Effector memory CD4-positive, alpha-beta T cell (primary cell): ENCODE data around the gene TEAD3.
A peak's percentile ranks its signal among the peaks of the same experiment; 100 is the strongest.

Experiments used
- DNase-seq, 3 donors: peaks; one replicate each; pipeline ENCODE4 v3.0.0-alpha.2; 2020
- H3K27ac ChIP-seq: 2 replicates; pipeline ENCODE4 v1.7.0; 2013; ENCODE audit warnings: mild to moderate bottlenecking, low read length, moderate library complexity; ENCODE audit not compliant: insufficient read depth, poor library complexity, severe bottlenecking
- H3K27me3 ChIP-seq: replicated peaks from 2 replicates; pipeline ENCODE4 v1.7.0; 2013; ENCODE audit warnings: mild to moderate bottlenecking, low read length; ENCODE audit not compliant: insufficient read depth, control insufficient read depth, poor library complexity, severe bottlenecking
- H3K36me3 ChIP-seq: 2 replicates; pipeline ENCODE4 v1.7.0; 2013; ENCODE audit warnings: mild to moderate bottlenecking, low read length, moderate library complexity; ENCODE audit not compliant: control insufficient read depth, insufficient read depth
- H3K4me1 ChIP-seq: 2 replicates; pipeline ENCODE4 v1.7.0; 2013; ENCODE audit warnings: low read length, mild to moderate bottlenecking; ENCODE audit not compliant: control insufficient read depth, insufficient read depth, poor library complexity, severe bottlenecking
- H3K4me3 ChIP-seq: 2 replicates; pipeline ENCODE4 v1.7.0; 2013; ENCODE audit warnings: low read length, low read depth, mild to moderate bottlenecking; ENCODE audit not compliant: insufficient read depth, poor library complexity, severe bottlenecking
- H3K9me3 ChIP-seq: 2 replicates; pipeline ENCODE4 v1.7.0; 2013; ENCODE audit warnings: mild to moderate bottlenecking, low read length, moderate library complexity; ENCODE audit not compliant: control insufficient read depth

Gene TEAD3

DNA sequence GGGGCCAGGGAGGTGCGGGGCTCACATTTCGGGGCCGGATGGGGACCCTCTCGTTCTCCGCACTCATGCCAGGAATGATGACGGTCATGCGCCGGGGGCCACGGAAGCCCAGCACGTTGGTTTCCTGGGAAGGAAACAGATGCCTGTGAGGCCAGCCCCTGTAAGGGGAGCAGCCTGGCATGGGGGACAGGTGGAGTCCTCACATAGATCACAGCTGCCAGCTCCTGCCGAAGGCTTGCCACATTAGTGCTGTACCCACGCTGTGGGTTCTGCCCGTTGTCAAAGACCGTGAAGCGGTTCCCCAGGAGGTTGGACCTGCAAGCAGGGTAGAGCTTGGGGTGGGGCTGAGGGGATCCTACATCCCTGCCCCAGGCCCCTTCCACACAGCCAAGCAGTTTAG is 6.7 kb upstream of the TEAD3 start:
- Histone ChIP-seq H3K9me3 (no peaks in the 10 kb centered on the region), H3K4me1 (no peaks in the 10 kb centered on the region), H3K27me3 (no peaks in the 10 kb centered on the region), H3K4me3 (no peak overlapping the region), H3K36me3 (no peaks in the 10 kb centered on the region), H3K27ac (no peak overlapping the region)
- DNase-seq: no peak

DNA sequence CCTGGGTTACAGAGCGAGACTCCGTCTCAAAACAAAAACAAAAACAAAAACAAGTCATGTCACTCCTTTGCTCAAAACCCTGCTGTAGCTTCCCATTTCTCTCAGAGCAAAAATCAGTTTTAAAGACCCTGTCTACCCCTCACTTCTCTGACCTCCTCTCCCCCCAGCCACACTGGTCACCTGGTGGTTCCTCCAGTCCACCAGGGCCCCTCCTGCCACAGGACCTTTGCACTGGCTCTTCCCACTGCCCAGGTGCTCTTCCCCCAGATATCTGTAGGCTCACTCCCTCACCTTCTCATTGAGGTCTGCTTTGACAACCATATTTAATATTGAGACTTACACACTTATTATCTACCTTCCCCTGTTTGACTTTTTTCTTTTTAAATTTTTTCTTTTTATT is 4.9 kb upstream of the TEAD3 start:
- H3K9me3 ChIP-seq: no peaks in the 10 kb centered on the region
- H3K4me3 ChIP-seq: no peak overlapping the region
- H3K36me3 ChIP-seq: no peaks in the 10 kb centered on the region
- peaks cover 10% of the 10 kb centered on the region for H3K4me1 ChIP-seq
- no peak overlapping the region for H3K27ac ChIP-seq
- no peaks in the 10 kb centered on the region for H3K27me3 ChIP-seq
- DNase-seq: no peak

DNA sequence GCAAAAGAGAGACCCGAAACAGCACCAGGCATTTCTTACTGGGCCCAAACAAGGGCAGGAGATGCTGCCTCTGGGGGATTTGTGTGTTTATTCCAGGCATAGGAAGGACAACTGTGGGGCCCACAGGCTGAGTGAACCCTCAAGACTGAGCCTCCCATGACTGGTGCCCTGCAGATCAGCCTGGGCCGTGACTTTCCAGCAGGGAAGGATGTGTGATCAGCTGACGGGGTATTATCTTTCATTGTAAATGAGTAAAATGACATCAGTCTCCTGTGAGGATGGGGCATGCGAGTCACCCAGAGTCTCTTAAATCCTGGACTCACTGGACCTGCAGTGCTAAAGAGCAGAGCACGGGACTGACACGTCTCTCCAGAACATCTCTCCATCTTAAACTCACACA is 3.9 kb upstream of the TEAD3 start:
- H3K27ac ChIP-seq: no peak overlapping the region
- H3K9me3 ChIP-seq: no peaks in the 10 kb centered on the region
- peaks cover 10% of the 10 kb centered on the region for H3K4me1 ChIP-seq
- no peaks in the 10 kb centered on the region for H3K27me3 ChIP-seq
- H3K36me3 ChIP-seq: no peaks in the 10 kb centered on the region
- no peak for DNase-seq
- no peak overlapping the region for H3K4me3 ChIP-seq

DNA sequence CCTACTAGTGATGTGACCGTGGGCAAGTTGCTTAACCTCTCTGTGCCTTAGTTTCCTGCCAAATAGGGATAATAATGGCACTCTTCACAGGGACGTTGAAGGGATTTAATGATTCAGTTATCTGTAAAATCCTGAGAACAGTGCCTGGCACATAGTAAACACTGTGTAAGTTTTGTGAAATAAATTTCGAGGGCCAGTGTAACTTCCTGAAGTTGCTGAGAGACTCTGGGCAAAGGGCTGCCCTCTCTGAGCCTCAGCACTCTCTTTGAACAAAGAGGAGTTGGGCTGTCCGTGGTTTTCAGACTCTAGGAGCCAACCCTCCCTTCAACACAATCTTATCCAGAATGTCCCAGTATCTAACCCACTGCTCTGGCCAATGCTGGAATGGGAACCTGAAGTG is 2.5 kb upstream of the TEAD3 start:
- H3K9me3 ChIP-seq: no peaks in the 10 kb centered on the region
- H3K27me3 ChIP-seq: no peaks in the 10 kb centered on the region
- H3K27ac ChIP-seq: no peak overlapping the region

DNA sequence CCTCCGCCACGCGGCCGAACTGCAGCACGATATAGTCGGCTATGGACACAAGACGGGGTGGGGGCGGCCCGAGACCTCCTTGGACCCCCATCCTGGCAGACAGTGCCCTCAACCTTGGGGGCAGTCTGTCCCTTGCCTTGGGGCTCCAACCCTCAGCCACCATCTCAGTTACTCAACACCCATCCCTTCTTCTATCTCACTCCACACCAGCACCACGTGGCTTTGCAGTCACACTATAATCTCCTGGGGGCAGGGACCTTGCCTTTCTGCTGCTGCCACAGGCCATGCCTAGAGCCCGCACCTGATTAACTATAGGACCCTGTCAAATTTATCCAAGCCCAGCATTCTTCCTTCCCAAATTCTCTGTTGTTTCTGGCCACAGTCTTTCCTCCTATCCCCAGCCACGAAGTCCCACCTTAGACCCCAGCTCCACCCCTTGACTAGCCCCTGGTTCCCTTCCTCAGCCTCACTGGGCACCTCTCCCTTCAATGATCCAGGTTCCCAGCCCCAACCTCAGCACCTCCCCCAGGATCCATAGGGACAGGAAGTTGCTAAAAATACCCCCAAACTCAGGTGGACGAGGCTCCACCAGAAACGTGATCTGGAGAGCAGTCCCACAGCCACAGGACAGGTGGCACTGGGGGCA is 1.7 kb upstream of the TEAD3 start:
- H3K4me1 ChIP-seq: peaks cover 10% of the 10 kb centered on the region
- peak overlapping the region; percentile 87 for H3K4me3 ChIP-seq
- H3K27ac ChIP-seq: no peak overlapping the region
- no peaks in the 10 kb centered on the region for H3K27me3 ChIP-seq
- H3K36me3 ChIP-seq: no peaks in the 10 kb centered on the region
- no peaks in the 10 kb centered on the region for H3K9me3 ChIP-seq
- DNase-seq: no peak

More for the DNA sequence above, 2.5 kb upstream of the TEAD3 start:
- Histone ChIP-seq H3K36me3 (no peaks in the 10 kb centered on the region), H3K4me1 (peaks cover 10% of the 10 kb centered on the region), H3K4me3 (no peak overlapping the region)
- DNase-seq: no peak

DNA sequence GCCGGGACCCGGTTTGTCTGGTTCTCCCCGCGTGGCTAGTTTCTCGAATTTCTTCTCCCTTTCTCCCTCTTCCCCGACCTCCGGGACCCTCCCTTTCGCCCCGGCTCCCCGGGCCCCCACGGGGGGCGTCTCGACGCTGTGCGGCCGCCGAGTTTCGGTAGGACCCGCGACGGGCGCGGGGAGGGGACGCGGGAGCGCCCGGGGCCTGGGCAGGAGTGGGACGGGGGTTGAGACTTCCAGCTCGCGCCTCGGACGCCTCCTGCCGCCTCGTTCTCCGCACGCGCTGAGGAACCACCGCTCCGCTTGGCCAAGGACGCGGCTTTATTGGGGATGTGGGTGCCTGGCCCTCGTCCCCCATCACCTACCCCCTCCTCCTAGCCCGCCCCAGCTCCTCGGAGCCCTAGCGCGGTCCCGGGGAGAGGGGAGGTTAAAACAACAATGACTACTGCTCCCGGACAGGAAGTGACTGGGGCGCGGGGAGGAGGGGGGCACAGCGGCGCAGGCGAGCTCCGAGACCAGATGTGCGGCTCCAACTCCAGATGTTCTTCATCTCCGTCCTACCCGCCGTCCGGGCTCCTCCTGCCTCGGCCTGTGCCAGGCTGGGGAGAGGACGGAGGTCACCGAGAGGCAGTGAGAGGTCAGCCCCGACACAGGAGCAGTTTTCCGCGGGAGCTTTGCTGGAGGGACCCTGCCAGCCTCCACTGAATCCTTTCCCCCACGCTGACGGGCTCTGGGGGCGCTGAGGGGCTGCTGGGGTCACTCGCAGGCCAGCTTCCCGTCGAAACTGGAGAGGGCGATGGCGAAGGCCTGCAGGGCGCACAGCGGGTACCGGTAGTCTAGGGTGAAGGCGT is 917 bp upstream of the TEAD3 start:
- Histone ChIP-seq H3K9me3 (no peaks in the 10 kb centered on the region), H3K36me3 (no peaks in the 10 kb centered on the region), H3K4me1 (peaks cover 10% of the 10 kb centered on the region), H3K27ac (no peak overlapping the region), H3K27me3 (no peaks in the 10 kb centered on the region), H3K4me3 (peak overlapping the region; percentile 87)
- DNase-seq: peak; percentile 14 to 23 (median 15)

DNA sequence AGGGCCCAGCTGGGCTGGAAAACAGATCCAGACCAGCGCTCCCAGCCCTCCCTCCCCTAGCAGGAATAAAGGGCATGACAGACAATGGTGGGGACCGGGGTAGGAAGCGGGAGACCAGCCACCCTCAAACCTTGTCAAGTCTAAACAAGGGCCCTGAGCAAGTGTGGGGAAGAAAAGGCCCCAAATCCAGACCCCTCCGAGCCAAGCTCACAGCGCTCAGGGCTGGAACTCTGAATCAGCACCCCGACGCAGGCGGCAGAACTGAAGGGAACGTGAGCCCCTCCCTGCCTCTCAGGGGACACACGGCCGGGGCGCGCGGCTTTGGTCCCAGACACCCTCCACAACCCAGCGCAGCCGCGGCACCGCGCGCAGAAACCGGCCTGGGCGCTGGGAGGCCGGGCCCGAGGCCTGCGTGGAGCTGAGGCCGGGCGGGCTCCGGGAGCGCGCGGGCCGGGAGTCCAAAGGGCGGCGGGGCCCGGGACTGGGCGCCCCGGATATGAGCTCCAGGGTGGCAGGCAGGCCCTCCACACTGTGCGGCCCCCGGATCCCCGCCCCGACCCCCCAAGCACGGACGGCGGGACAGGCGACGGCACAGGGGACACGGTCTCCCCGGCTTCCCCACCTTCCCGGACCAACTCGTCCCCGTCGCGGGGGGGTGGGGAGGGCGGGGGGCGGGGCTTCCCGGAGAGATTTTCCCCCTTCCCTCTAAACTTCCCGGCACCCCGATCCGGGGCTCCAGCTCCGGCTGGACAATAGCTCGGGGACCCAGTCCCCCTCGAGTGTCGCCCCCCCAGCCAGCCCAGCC is 641 bp downstream of the TEAD3 start:
- Histone ChIP-seq H3K4me1 (peaks cover 10% of the 10 kb centered on the region), H3K27ac (no peak overlapping the region), H3K27me3 (no peaks in the 10 kb centered on the region)

DNA sequence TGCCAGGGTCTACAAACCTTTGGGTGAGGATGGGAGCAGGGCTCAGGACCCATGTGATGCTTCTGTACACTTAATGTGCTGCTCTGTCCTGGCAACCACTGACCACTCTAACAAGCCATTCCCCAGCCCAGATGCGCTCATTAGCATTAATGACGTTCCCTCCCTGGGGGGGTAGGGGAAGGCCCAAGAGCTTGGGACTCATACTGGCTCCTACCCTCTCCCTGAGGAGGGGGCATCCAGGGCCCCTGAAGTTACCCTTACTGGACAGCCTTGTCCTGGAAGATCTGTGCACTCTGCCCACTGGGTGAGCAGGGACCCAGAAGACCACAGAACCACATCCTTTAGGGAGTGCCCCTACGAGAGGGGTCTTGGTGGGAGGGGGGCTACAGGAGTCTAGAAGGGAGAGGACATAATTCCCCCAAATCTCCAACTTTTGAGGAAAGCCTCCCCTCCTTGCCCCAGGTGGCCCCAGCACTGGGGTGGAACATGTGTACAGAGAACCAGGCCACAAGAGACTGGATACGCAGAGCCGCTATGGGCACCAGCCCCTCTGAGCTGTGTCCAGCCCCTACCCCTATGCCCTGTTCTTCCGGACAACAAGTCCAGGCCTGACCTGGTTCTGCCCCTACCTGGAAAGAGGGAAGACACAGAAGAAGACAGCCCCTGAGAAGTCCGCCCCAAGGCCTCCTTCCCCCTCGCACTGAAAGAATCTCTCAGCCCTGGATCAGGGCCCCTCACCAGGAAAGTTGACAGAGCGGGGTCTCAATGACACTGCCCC is 1.4 kb downstream of the TEAD3 start:
- H3K27ac ChIP-seq: no peak overlapping the region
- H3K9me3 ChIP-seq: no peaks in the 10 kb centered on the region
- no peak overlapping the region for H3K4me3 ChIP-seq
- no peaks in the 10 kb centered on the region for H3K36me3 ChIP-seq
- peaks cover 10% of the 10 kb centered on the region for H3K4me1 ChIP-seq
- DNase-seq: no peak
- no peaks in the 10 kb centered on the region for H3K27me3 ChIP-seq

More for the DNA sequence above, 641 bp downstream of the TEAD3 start:
- no peaks in the 10 kb centered on the region for H3K36me3 ChIP-seq
- DNase-seq: no peak
- H3K9me3 ChIP-seq: no peaks in the 10 kb centered on the region
- peak overlapping the region; percentile 49 for H3K4me3 ChIP-seq

DNA sequence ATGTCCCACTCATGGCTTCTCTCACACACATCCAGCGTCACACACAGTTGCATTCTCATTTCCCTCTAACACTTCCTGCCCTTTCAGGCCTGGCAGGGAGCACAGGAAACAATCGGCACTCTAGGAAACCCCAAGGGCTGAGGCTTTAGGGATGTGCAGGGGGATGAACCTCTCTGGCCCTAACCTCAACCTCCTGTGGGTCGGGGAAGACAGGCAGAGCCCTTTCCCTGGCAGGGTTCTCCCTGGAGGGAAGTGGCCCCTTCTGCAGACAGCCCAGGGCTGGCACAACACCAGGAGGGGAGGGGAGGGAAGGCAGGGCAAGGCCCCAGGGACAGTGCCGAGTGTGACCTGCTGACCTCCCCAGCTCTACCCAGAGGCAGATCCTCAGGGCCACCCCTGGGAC is 2.7 kb downstream of the TEAD3 start:
- no peaks in the 10 kb centered on the region for H3K27me3 ChIP-seq
- no peak overlapping the region for H3K4me3 ChIP-seq
- H3K27ac ChIP-seq: no peak overlapping the region
- no peaks in the 10 kb centered on the region for H3K36me3 ChIP-seq
- DNase-seq: no peak
- peaks cover 10% of the 10 kb centered on the region for H3K4me1 ChIP-seq
- no peaks in the 10 kb centered on the region for H3K9me3 ChIP-seq
